ENCODE results near the gene MRPS6. TPM values are rescaled to one million over a fixed set of nuclear protein-coding genes. Genes with fewer than 3 reads are reported as not detected.

Gene MRPS6
- total and polyA plus RNA-seq, 9 donors, result 19.1 to 104 (median 46.5) TPM

DNA sequence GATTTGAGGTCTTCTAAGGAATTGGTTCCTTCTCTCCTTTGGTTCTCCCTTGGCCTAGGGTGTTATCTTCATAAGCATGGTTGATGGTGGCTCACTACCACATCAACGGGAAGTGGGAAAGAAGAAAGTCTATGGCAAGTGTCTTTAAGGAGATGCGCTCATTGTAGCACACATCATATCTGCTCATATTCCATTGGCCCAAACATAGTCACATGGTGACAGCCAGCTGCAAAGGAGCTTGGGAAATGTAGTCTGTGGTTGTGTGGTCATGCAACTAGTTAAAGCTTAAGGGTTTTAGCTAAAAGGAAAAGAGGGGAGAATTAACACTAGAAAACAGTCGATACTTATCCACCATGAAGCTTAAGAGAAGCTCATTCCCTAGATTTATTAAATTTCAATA lies 11.4 kb upstream of the MRPS6 start:
- Histone ChIP-seq H3K27me3 (no peaks in the 10 kb centered on the region), H3K36me3 (no peaks in the 10 kb centered on the region), H3K9me3 (no peaks in the 10 kb centered on the region), H3K4me1 (ENCODE audit: insufficient read depth) (no peaks in the 10 kb centered on the region), H3K4me3 (no peak overlapping the region), H3K27ac (no peak overlapping the region)
- TF ChIP-seq, protein P1, sequence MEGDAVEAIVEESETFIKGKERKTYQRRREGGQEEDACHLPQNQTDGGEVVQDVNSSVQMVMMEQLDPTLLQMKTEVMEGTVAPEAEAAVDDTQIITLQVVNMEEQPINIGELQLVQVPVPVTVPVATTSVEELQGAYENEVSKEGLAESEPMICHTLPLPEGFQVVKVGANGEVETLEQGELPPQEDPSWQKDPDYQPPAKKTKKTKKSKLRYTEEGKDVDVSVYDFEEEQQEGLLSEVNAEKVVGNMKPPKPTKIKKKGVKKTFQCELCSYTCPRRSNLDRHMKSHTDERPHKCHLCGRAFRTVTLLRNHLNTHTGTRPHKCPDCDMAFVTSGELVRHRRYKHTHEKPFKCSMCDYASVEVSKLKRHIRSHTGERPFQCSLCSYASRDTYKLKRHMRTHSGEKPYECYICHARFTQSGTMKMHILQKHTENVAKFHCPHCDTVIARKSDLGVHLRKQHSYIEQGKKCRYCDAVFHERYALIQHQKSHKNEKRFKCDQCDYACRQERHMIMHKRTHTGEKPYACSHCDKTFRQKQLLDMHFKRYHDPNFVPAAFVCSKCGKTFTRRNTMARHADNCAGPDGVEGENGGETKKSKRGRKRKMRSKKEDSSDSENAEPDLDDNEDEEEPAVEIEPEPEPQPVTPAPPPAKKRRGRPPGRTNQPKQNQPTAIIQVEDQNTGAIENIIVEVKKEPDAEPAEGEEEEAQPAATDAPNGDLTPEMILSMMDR (IDR thresholded peaks at IDR 0.05), result no peak
- TF ChIP-seq EP300 (IDR thresholded peaks at IDR 0.05) (no peak), POLR2A (IDR thresholded peaks at IDR 0.05) (no peak)
- intact Hi-C loops (cut with DNase I), result no loop called here
- 87 to 96% (median 89%) methylated on average over 3 of the region's 3 CpGs for whole genome bisulfite sequencing, 3 donors
- DNase-seq, result no peak

DNA sequence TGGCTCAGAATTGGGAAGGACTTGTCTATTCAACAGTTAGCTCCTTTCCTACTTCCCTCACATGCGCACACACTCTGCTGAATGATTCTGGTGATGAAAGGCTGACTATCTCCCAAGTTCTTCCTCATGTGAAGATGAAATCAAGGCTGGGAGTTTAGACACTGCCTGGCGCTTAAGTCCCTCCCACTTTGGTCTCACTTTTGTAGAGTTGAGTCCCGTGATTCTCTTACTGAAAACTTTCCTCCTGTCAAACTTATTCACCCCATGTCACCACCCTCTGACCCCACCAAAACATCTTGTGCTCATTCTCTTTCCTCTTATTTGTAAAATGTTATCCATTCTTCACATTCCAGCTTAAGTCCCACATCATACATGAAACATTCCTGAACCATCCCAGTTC lies 8.4 kb upstream of the MRPS6 start:
- TF ChIP-seq, protein P1 (IDR thresholded peaks at IDR 0.05), result no peak
- TF ChIP-seq POLR2A (IDR thresholded peaks at IDR 0.05), result no peak
- no peak for TF ChIP-seq EP300 (IDR thresholded peaks at IDR 0.05)
- H3K36me3 ChIP-seq, result no peaks in the 10 kb centered on the region
- H3K27ac ChIP-seq, result no peak overlapping the region
- no peak overlapping the region for H3K4me3 ChIP-seq
- 51 to 62% (median 58%) methylated on average over 3 of the region's 3 CpGs for WGBS, 3 donors
- no peaks in the 10 kb centered on the region for H3K9me3 ChIP-seq
- intact Hi-C loops (cut with DNase I), result no loop called here
- no peak for DNase-seq
- H3K27me3 ChIP-seq, result no peaks in the 10 kb centered on the region
- H3K4me1 ChIP-seq (ENCODE audit: insufficient read depth), result no peaks in the 10 kb centered on the region

DNA sequence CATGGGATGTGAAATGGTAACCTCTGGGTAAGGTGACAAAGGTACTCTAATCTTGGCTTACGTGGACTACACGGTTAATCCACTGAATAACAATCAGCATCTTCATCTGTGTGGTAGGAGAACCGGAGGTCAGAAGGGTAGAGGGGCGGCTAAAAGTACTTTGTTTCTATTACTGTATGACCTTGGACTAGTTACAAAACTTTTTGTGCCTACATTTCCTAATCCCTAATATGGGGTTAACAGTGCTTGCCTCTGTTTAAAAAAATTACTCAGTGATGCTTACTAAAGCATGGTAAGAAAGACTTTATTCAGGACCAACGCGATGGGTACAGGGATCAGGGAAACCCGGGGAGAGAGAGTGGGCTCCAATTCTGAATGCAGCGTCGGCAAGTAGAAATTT lies 1.7 kb upstream of the MRPS6 start:
- Histone ChIP-seq H3K36me3 (no peaks in the 10 kb centered on the region), H3K27ac (peak overlapping the region in 1 of 2 donors; percentile 91), H3K27me3 (no peaks in the 10 kb centered on the region), H3K4me1 (ENCODE audit: insufficient read depth) (peaks cover 8% of the 10 kb centered on the region), H3K9me3 (no peaks in the 10 kb centered on the region), H3K4me3 (no peak overlapping the region)
- no peak for DNase-seq
- 52 to 65% (median 63%) methylated on average over 9 of the region's 9 CpGs for WGBS, 3 donors
- TF ChIP-seq, protein P1 (IDR thresholded peaks at IDR 0.05), result no peak
- TF ChIP-seq EP300 (IDR thresholded peaks at IDR 0.05) (no peak), POLR2A (IDR thresholded peaks at IDR 0.05) (no peak)
- intact Hi-C loops (cut with DNase I), result loop anchor here in 2 of 4 donors (5.0 to 10.0 kb wide), 2 partner anchors 53 to 276 kb away; no protein-coding TSS in a partner anchor

DNA sequence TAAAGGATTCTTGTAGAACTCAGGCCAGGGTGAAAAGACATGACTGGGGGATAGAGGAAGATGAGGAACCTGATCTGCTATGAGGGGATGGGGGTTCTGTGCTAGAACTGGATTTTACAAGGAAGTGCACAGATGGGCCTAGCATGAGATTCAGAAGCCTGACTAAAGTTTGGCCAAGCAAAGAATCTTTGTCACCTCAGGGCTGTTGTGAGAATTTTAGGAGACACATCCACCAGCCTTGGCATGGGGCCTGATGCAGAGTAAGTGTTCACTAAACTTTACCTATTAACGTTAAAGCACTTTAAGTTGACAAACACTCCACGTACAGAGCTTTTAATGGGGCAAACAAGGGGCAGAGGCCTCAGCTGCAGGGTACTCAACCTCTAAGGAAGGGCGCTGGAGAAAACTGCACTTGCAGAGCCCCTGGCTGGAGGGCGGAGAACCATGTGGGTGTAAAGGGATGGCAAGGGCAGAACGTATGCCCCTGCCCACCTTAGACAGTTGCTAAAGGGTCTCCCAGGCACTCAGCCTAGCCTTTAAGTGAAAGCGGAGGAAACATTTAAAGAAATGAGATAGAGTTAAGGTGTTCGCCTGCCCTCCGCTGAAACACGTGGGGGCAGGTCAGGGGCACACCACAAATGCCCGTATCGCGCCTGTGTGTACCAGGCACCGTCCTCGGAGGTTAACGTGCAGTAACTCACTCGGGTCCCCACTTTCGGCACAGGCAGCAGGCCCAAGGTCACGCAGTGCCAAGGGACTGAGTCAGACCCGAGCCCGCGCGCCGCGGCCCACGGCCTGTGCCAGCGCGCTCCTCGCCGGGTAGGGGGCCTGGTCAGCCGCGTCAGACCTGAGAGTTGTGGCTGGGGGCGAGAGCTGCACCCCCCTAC lies 990 bp upstream of the MRPS6 start:
- H3K27ac ChIP-seq, result peak overlapping the region; percentile 91 to 99
- H3K4me1 ChIP-seq (ENCODE audit: insufficient read depth), result peaks cover 8% of the 10 kb centered on the region
- H3K36me3 ChIP-seq, result no peaks in the 10 kb centered on the region
- H3K9me3 ChIP-seq, result no peaks in the 10 kb centered on the region
- intact Hi-C loops (cut with DNase I), result loop anchor here in 2 of 4 donors (5.0 to 10.0 kb wide), 2 partner anchors 52 to 275 kb away; no protein-coding TSS in a partner anchor
- H3K4me3 ChIP-seq, result peak overlapping the region; percentile 83
- TF ChIP-seq, protein P1 (IDR thresholded peaks at IDR 0.05), result no peak
- TF ChIP-seq POLR2A (IDR thresholded peaks at IDR 0.05), result no peak
- no peak for TF ChIP-seq EP300 (IDR thresholded peaks at IDR 0.05)
- H3K27me3 ChIP-seq, result no peaks in the 10 kb centered on the region
- peak in 4 of 5 donors; percentile 34 to 58 (median 40) for DNase-seq
- WGBS, 3 donors, result 32 to 58% (median 52%) methylated on average over 19 to 32 of the region's 32 CpGs
